HepG2 (cell line): ENCODE data around the gene SLC6A12.

Experiments
- CBX2 ChIP-seq, 2 experiments: fragments of 200-600 bp in 1 of 2; sonication (generic); formaldehyde crosslinking in 1 of 2; IDR thresholded peaks; 2 replicates each; pipeline versions ENCODE4 v1.7.0 to v1.8.1; 2018 to 2022; ENCODE audit warnings: low read depth in 2 of 2, low read length in 1 of 2, mild to moderate bottlenecking in 1 of 2, missing genetic modification reagents in 1 of 2
- CEBPB ChIP-seq: IDR thresholded peaks from 2 replicates; pipeline ENCODE4 v1.6.1; 2011; ENCODE audit warnings: low read depth, low read length, improper control_type of control experiment, borderline replicate concordance
- GABPB1 ChIP-seq: IDR thresholded peaks from 2 replicates; pipeline ENCODE4 v1.6.1; 2016; ENCODE audit warnings: mild to moderate bottlenecking, missing genetic modification reagents, moderate library complexity, missing compliant biosample characterization

- no peak for TF ChIP-seq CEBPB
- TF ChIP-seq GABPB1: no peak
- no peak for TF ChIP-seq CBX2 (IDR thresholded peaks at IDR 0.05; ENCODE audit: low read depth, low read length)
- no peak for TF ChIP-seq CBX2 (CRISPR knock-in tag; IDR thresholded peaks at IDR 0.05; ENCODE audit: low read depth)
These were observed 41.0 kb upstream of the SLC6A12 start for GRCh38 chr12:254912-255311.
